Measurements from ENCODE around the gene VIPR1.

DNA sequence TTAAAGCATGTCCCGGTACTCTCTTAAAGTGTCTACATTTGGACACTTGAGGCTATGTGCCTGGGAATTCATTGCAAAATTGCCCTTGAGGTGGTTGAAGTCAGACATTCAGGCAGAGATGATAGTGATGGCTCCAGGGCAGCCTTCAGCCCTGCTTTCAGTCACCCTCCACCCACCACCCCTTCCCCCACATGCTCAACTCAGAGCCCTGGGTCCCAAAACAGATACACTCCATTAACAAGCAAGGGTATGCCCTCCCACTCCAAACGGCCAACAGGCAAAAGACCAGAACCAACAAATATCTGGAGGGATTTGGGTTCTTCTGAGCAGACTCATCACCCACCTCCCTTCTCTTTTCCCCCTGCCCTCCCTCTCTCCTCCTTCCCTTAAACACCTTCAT lies 29.9 kb upstream of the VIPR1 start:
- TF ChIP-seq, protein P1, sequence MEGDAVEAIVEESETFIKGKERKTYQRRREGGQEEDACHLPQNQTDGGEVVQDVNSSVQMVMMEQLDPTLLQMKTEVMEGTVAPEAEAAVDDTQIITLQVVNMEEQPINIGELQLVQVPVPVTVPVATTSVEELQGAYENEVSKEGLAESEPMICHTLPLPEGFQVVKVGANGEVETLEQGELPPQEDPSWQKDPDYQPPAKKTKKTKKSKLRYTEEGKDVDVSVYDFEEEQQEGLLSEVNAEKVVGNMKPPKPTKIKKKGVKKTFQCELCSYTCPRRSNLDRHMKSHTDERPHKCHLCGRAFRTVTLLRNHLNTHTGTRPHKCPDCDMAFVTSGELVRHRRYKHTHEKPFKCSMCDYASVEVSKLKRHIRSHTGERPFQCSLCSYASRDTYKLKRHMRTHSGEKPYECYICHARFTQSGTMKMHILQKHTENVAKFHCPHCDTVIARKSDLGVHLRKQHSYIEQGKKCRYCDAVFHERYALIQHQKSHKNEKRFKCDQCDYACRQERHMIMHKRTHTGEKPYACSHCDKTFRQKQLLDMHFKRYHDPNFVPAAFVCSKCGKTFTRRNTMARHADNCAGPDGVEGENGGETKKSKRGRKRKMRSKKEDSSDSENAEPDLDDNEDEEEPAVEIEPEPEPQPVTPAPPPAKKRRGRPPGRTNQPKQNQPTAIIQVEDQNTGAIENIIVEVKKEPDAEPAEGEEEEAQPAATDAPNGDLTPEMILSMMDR (IDR thresholded peaks at IDR 0.05; ENCODE audit: insufficient read depth, low read length, poor library complexity, severe bottlenecking) = no peak
- TF ChIP-seq EZH2phosphoT487 (conservative IDR thresholded peaks at IDR 0.05; ENCODE audit: low read length) = no peak

Measured in SU-DHL-6 (cell line).